Measurements from ENCODE around the gene PRELID2.

PRELID2 gene

DNA sequence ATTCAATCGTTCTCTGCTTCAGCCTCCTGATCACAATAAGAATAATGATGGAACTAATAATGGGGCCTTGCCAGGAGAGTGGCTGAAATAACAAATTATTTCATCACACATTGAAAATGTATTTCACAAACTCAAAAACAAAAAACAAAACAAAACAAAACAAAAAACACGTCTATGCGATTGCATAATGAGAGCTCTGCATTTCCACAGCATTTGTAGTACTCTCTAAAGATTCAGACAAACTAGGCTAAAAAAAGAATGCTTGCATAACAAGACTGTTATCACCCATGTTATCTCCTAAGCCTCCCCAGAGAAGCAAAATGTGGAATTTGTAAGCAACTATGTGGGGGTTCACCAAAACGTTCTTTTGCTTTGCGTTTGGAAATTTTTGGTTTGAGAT lies 48.1 kb downstream of the PRELID2 start:
- Histone ChIP-seq H3K27me3 (ENCODE audit: low read length) (no peaks in the 10 kb centered on the region), H3K4me2 (ENCODE audit: low read depth, low read length, poor library complexity, severe bottlenecking) (no peak overlapping the region), H3K36me3 (ENCODE audit: low read length) (no peaks in the 10 kb centered on the region), H3F3A (ENCODE audit: insufficient read depth) (no peaks in the 10 kb centered on the region), H3K4me3 (ENCODE audit: insufficient read depth, low read length, poor library complexity, severe bottlenecking) (no peak overlapping the region), H3K9me3 (ENCODE audit: insufficient read depth, low read length) (no peaks in the 10 kb centered on the region), H3K27ac (ENCODE audit: low read depth, low read length) (no peak overlapping the region), H2AFZ (ENCODE audit: low read depth, low read length, severe bottlenecking) (no peak overlapping the region), H3K9me2 (replicated peaks; ENCODE audit: insufficient read depth, low read length) (no peaks in the 10 kb centered on the region), H3K79me2 (ENCODE audit: insufficient read depth, low read length) (no peaks in the 10 kb centered on the region), H4K20me1 (ENCODE audit: low read depth, low read length) (no peaks in the 10 kb centered on the region), H3K9ac (ENCODE audit: low read length) (no peak overlapping the region)
- TF ChIP-seq CTCF (IDR thresholded peaks at IDR 0.05; ENCODE audit: insufficient read depth, low read length, poor library complexity, severe bottlenecking): no peak
- TF ChIP-seq EZH2phosphoT487 (conservative IDR thresholded peaks at IDR 0.05; ENCODE audit: low read length): no peak

DNA sequence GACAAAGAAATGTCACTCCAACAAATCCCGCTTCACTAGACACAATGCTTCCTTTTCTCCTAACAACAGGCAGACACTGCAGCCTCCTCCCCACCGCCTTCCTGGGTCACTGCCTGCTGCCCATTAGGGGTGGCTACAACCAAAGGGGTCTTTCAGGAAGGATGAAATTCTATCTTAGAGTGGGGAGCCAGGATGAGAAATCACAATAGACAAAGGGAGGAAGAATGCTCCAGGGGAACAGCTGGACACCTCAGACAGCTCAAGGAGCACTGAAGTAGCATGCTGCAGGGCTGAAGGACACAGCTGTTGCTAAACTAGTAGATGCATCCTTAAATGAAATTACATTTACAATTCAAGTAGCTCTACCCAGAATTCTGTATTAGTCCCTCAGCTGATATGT lies 54.2 kb downstream of the PRELID2 start:
- H3K9ac ChIP-seq (ENCODE audit: low read length): no peak overlapping the region
- no peaks in the 10 kb centered on the region for H3F3A ChIP-seq (ENCODE audit: insufficient read depth)
- H3K9me3 ChIP-seq (ENCODE audit: insufficient read depth, low read length): no peaks in the 10 kb centered on the region
- no peak overlapping the region for H3K4me3 ChIP-seq (ENCODE audit: insufficient read depth, low read length, poor library complexity, severe bottlenecking)
- no peaks in the 10 kb centered on the region for H3K9me2 ChIP-seq (replicated peaks; ENCODE audit: insufficient read depth, low read length)
- no peak overlapping the region for H2AFZ ChIP-seq (ENCODE audit: low read depth, low read length, severe bottlenecking)
- H3K79me2 ChIP-seq (ENCODE audit: insufficient read depth, low read length): no peaks in the 10 kb centered on the region
- no peak overlapping the region for H3K4me2 ChIP-seq (ENCODE audit: low read depth, low read length, poor library complexity, severe bottlenecking)
- no peaks in the 10 kb centered on the region for H3K27me3 ChIP-seq (ENCODE audit: low read length)
- H3K36me3 ChIP-seq (ENCODE audit: low read length): no peaks in the 10 kb centered on the region
- no peak for TF ChIP-seq EZH2phosphoT487 (conservative IDR thresholded peaks at IDR 0.05; ENCODE audit: low read length)
- no peak for TF ChIP-seq CTCF (IDR thresholded peaks at IDR 0.05; ENCODE audit: insufficient read depth, low read length, poor library complexity, severe bottlenecking)
- H4K20me1 ChIP-seq (ENCODE audit: low read depth, low read length): no peaks in the 10 kb centered on the region
- H3K27ac ChIP-seq (ENCODE audit: low read depth, low read length): no peak overlapping the region

- H3K36me3 ChIP-seq (ENCODE audit: low read length): no peaks in the 10 kb centered on the region
- no peaks in the 10 kb centered on the region for H4K20me1 ChIP-seq (ENCODE audit: low read depth, low read length)
- no peak for TF ChIP-seq CTCF (IDR thresholded peaks at IDR 0.05; ENCODE audit: insufficient read depth, low read length, poor library complexity, severe bottlenecking)
- no peak for TF ChIP-seq EZH2phosphoT487 (conservative IDR thresholded peaks at IDR 0.05; ENCODE audit: low read length)
- no peak overlapping the region for H3K4me3 ChIP-seq (ENCODE audit: insufficient read depth, low read length, poor library complexity, severe bottlenecking)
- H2AFZ ChIP-seq (ENCODE audit: low read depth, low read length, severe bottlenecking): no peak overlapping the region
- no peak overlapping the region for H3K4me2 ChIP-seq (ENCODE audit: low read depth, low read length, poor library complexity, severe bottlenecking)
- no peaks in the 10 kb centered on the region for H3F3A ChIP-seq (ENCODE audit: insufficient read depth)
- no peak overlapping the region for H3K9ac ChIP-seq (ENCODE audit: low read length)
- no peak overlapping the region for H3K27ac ChIP-seq (ENCODE audit: low read depth, low read length)
- no peaks in the 10 kb centered on the region for H3K9me2 ChIP-seq (replicated peaks; ENCODE audit: insufficient read depth, low read length)
- H3K9me3 ChIP-seq (ENCODE audit: insufficient read depth, low read length): no peaks in the 10 kb centered on the region
- no peaks in the 10 kb centered on the region for H3K27me3 ChIP-seq (ENCODE audit: low read length)
- no peaks in the 10 kb centered on the region for H3K79me2 ChIP-seq (ENCODE audit: insufficient read depth, low read length)
Measured at GRCh38 chr5:145778144-145778900, 56.8 kb downstream of the PRELID2 start.

Measured in SU-DHL-6 (cell line).